Right lobe of liver (tissue), 4 donors: ENCODE measurements around the gene COL4A5.

Experiments used
- CTCF ChIP-seq, 4 donors: fragments of 200-600 bp in 3 of 4; fragments of 450-650 bp in 1 of 4; IDR thresholded peaks; one replicate each; pipeline versions ENCODE4 v1.5.1 to v1.8.0; 2016 to 2022; ENCODE audit warnings: antibody characterized with exemption in 4 of 4, mild to moderate bottlenecking in 2 of 4
- POLR2A ChIP-seq: fragments of 450-650 bp; IDR thresholded peaks from one replicate; pipeline ENCODE4 v1.6.1; 2017; ENCODE audit warnings: antibody characterized with exemption, mild to moderate bottlenecking
- donor health status: DM: no; HTN: no; CAD: no.
- donor health status: DM: no; HTN: no; CAD: no.
- donor health status: DM: no; HTN: yes; CAD: no.

GRCh38 chrX:108671526-108671925, 231.9 kb downstream of the COL4A5 start:
- no peak for TF ChIP-seq POLR2A
- TF ChIP-seq CTCF (IDR thresholded peaks at IDR 0.05), result no peak
